Naive thymus-derived CD4-positive, alpha-beta T cell (primary cell): Measurements from ENCODE around the gene ZG16B. TPM values are rescaled to one million over a fixed set of nuclear protein-coding genes. Genes with fewer than 3 reads are reported as not detected.

Experiments used
- polyA plus RNA-seq, 2 donors: library from polyadenylated mRNA; unstranded; fragments of 300-500 nt; fragmentation: Illumina TruSeq; gene quantifications; one replicate each; pipeline ENCODE4 v1.2.3, GENCODE V29; 2021
- total RNA-seq, 6 experiments: library from RNA in 5 of 6; stranded (reverse) in 5 of 6; gene quantifications; 1 replicate in 5 of 6; 2 replicates in 1 of 6; pipeline ENCODE4 v1.2.3 and lab custom pipeline; 2021 to 2026

ZG16B gene
- total and polyA plus RNA-seq, 7 experiments from 2014 or later, result 2.3 to 17.2 TPM; not detected in 5

Other genes starting within 250 kb of the ZG16B start
- 10 to 100 TPM; 21.4 to 37.5 (median 24.6) TPM for gene KCTD5, start 147.8 kb upstream of the ZG16B start, total RNA-seq
- gene KCTD5, start 147.8 kb upstream of the ZG16B start, polyA plus RNA-seq, result 10 to 100 TPM; 15.7 to 26.2 TPM
- gene PRSS27, start 110.1 kb upstream of the ZG16B start, total RNA-seq, result 1 to 10 TPM in 2 of 5 experiments, under 1 TPM in 3; 0.32 to 1.6 (median 0.98) TPM
- under 1 TPM in 1 of 2 donors, not detected in 1; 0.39 TPM for gene PRSS27, start 110.1 kb upstream of the ZG16B start, polyA plus RNA-seq
- gene SRRM2, start 77.7 kb upstream of the ZG16B start, total RNA-seq, result 1,000 to 10,000 TPM in 4 of 5 experiments, 100 to 1,000 TPM in 1; 590 to 1,259 (median 1,020) TPM
- 100 to 1,000 TPM in 1 of 2 donors, 10 to 100 TPM in 1; 52.1 to 119 TPM for gene SRRM2, start 77.7 kb upstream of the ZG16B start, polyA plus RNA-seq
- gene ELOB, start 53.0 kb upstream of the ZG16B start, total RNA-seq, result 100 to 1,000 TPM in 2 of 5 experiments, 10 to 100 TPM in 3; 65.3 to 242 (median 99.3) TPM
- 100 to 1,000 TPM; 136 to 252 TPM for gene ELOB, start 53.0 kb upstream of the ZG16B start, polyA plus RNA-seq
- gene PRSS33, start 42.7 kb upstream of the ZG16B start, total RNA-seq, result under 1 TPM in 1 of 5 experiments, not detected in 4; 0.19 TPM
- not detected for gene PRSS33, start 42.7 kb upstream of the ZG16B start, polyA plus RNA-seq
- gene PRSS41, start 31.8 kb upstream of the ZG16B start, total RNA-seq, result not detected
- gene PRSS41, start 31.8 kb upstream of the ZG16B start, polyA plus RNA-seq, result not detected
- gene PRSS21, start 13.1 kb upstream of the ZG16B start, total RNA-seq, result 1 to 10 TPM in 4 of 5 experiments, not detected in 1; 1.1 to 7.9 (median 1.4) TPM
- 10 to 100 TPM in 1 of 2 donors, 1 to 10 TPM in 1; 1.9 to 11.2 TPM for gene PRSS21, start 13.1 kb upstream of the ZG16B start, polyA plus RNA-seq
- gene PRSS22, start 27.9 kb downstream of the ZG16B start, total RNA-seq, result under 1 TPM in 2 of 5 experiments, not detected in 3; 0.59 to 0.72 TPM
- not detected for gene PRSS22, start 27.9 kb downstream of the ZG16B start, polyA plus RNA-seq
- 10 to 100 TPM; 13.6 to 30.4 (median 24.0) TPM for gene FLYWCH2, start 52.9 kb downstream of the ZG16B start, total RNA-seq
- gene FLYWCH2, start 52.9 kb downstream of the ZG16B start, polyA plus RNA-seq, result 10 to 100 TPM; 24.8 to 26.8 TPM
- gene FLYWCH1, start 81.6 kb downstream of the ZG16B start, total RNA-seq, result 100 to 1,000 TPM in 2 of 5 experiments, 10 to 100 TPM in 3; 48.6 to 149 (median 87.0) TPM
- 10 to 100 TPM; 12.4 to 30.0 TPM for gene FLYWCH1, start 81.6 kb downstream of the ZG16B start, polyA plus RNA-seq
- gene KREMEN2, start 134.0 kb downstream of the ZG16B start, total RNA-seq, result not detected
- gene KREMEN2, start 134.0 kb downstream of the ZG16B start, polyA plus RNA-seq, result not detected
- 10 to 100 TPM in 1 of 5 experiments, 1 to 10 TPM in 1, under 1 TPM in 3; 0.40 to 39.4 (median 0.79) TPM for gene PAQR4, start 139.0 kb downstream of the ZG16B start, total RNA-seq
- gene PAQR4, start 139.0 kb downstream of the ZG16B start, polyA plus RNA-seq, result under 1 TPM in 1 of 2 donors, not detected in 1; 0.54 TPM
- gene PKMYT1, start 150.1 kb downstream of the ZG16B start, total RNA-seq, result 10 to 100 TPM in 1 of 5 experiments, under 1 TPM in 1, not detected in 3; 0.93 to 89.1 TPM
- not detected for gene PKMYT1, start 150.1 kb downstream of the ZG16B start, polyA plus RNA-seq
- gene CLDN9, start 182.6 kb downstream of the ZG16B start, total RNA-seq, result under 1 TPM in 2 of 5 experiments, not detected in 3; 0.15 to 0.37 TPM
- not detected for gene CLDN9, start 182.6 kb downstream of the ZG16B start, polyA plus RNA-seq
- not detected for gene CLDN6, start 187.9 kb downstream of the ZG16B start, total RNA-seq
- not detected for gene CLDN6, start 187.9 kb downstream of the ZG16B start, polyA plus RNA-seq
- gene TNFRSF12A, start 190.1 kb downstream of the ZG16B start, total RNA-seq, result 1 to 10 TPM in 3 of 5 experiments, under 1 TPM in 2; 0.57 to 5.9 (median 1.1) TPM
- gene TNFRSF12A, start 190.1 kb downstream of the ZG16B start, polyA plus RNA-seq, result not detected
- gene HCFC1R1, start 193.6 kb downstream of the ZG16B start, total RNA-seq, result 10 to 100 TPM; 11.5 to 29.6 (median 14.9) TPM
- 10 to 100 TPM; 12.0 to 24.6 TPM for gene HCFC1R1, start 193.6 kb downstream of the ZG16B start, polyA plus RNA-seq
- 10 to 100 TPM; 25.3 to 55.5 (median 26.0) TPM for gene THOC6, start 193.7 kb downstream of the ZG16B start, total RNA-seq
- gene THOC6, start 193.7 kb downstream of the ZG16B start, polyA plus RNA-seq, result 10 to 100 TPM; 46.3 to 60.6 TPM
- 1 to 10 TPM in 1 of 5 experiments, not detected in 4; 1.0 TPM for gene BICDL2, start 206.6 kb downstream of the ZG16B start, total RNA-seq
- not detected for gene BICDL2, start 206.6 kb downstream of the ZG16B start, polyA plus RNA-seq
- gene MMP25, start 216.3 kb downstream of the ZG16B start, total RNA-seq, result 10 to 100 TPM in 2 of 5 experiments, 1 to 10 TPM in 1, under 1 TPM in 2; 0.73 to 64.4 (median 3.7) TPM
- under 1 TPM; 0.64 to 0.93 TPM for gene MMP25, start 216.3 kb downstream of the ZG16B start, polyA plus RNA-seq
- gene IL32, start 235.3 kb downstream of the ZG16B start, total RNA-seq, result 1,000 to 10,000 TPM in 1 of 5 experiments, 100 to 1,000 TPM in 4; 351 to 3,697 (median 587) TPM
- gene IL32, start 235.3 kb downstream of the ZG16B start, polyA plus RNA-seq, result 1,000 to 10,000 TPM; 1,418 to 1,605 TPM